AG09309 (cell line): ENCODE measurements around the gene CHCHD6.

Source experiments
- DNase-seq: peaks from one replicate; pipeline ENCODE4 v3.0.0-alpha.2; 2010; ENCODE audit warnings: low read depth
- H3K4me3 ChIP-seq: 2 replicates; pipeline ENCODE4 v1.5.1; 2011; ENCODE audit warnings: mild to moderate bottlenecking, low read depth, low read length, moderate library complexity; ENCODE audit not compliant: control insufficient read depth
- CTCF ChIP-seq: IDR thresholded peaks from 2 replicates; pipeline ENCODE4 v1.5.1; 2011; ENCODE audit warnings: mild to moderate bottlenecking, low read depth, low read length, inconsistent platforms; ENCODE audit not compliant: insufficient read depth, control insufficient read depth; ENCODE audit errors: missing control alignments

Gene CHCHD6

GRCh38 chr3:126939338-126939718, 235.3 kb downstream of the CHCHD6 start:
- DNase-seq, result no peak
- no peak for TF ChIP-seq CTCF
- H3K4me3 ChIP-seq, result no peak overlapping the region

GRCh38 chr3:126939733-126940132, 235.7 kb downstream of the CHCHD6 start:
- TF ChIP-seq CTCF, result no peak
- no peak overlapping the region for H3K4me3 ChIP-seq
- no peak for DNase-seq

DNA sequence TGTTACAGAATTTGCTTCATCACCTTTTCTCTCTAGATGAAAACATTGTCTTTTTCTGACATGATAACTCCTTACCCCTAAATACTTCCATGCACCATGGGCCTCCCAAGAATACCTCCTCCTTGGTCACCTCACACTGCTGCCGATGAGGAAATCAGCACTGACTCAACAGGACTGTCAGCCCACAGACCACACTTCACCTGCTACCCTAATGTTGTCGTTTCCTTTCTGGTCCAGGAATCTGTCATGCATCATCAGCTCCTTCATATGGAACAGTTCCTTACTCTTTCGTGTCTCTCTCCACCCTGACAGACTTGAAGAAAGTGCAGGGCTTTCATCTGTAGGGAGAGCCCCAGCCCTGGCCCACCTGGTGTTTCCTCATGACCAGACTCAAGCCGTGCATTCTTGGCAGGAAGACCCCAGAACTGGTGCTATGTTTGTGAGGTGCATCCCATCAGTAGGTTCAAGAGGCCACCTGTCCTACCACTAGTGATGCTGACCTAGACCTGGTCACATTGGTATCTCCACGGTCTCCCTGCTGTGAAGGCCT, 237.8 kb downstream of the CHCHD6 start:
- no peak overlapping the region for H3K4me3 ChIP-seq
- no peak for TF ChIP-seq CTCF
- no peak for DNase-seq

- no peak overlapping the region for H3K4me3 ChIP-seq
- no peak for DNase-seq
- no peak for TF ChIP-seq CTCF
Measured at GRCh38 chr3:126944089-126944965, 240.3 kb downstream of the CHCHD6 start.

- no peak overlapping the region for H3K4me3 ChIP-seq
- no peak for DNase-seq
- TF ChIP-seq CTCF, result no peak
Measured at GRCh38 chr3:126945171-126945721, 241.2 kb downstream of the CHCHD6 start.

- no peak for TF ChIP-seq CTCF
- no peak for DNase-seq
Measured at GRCh38 chr3:126945891-126946290, 241.9 kb downstream of the CHCHD6 start.

More at GRCh38 chr3:126945891-126946290, 241.9 kb downstream of the CHCHD6 start:
- no peak overlapping the region for H3K4me3 ChIP-seq
